Duodenal mucosa (tissue), 2 donors: ENCODE measurements around the gene IL17RD.

ENCODE experiments used
- H3K27ac ChIP-seq: one replicate; pipeline ENCODE4 v1.7.0; 2013; ENCODE audit warnings: low read depth, low read length
- H3K27me3 ChIP-seq, 2 donors: one replicate each; pipeline ENCODE4 v1.7.0; 2013; ENCODE audit warnings: low read length in 2 of 2, control low read depth in 1 of 2; ENCODE audit not compliant: insufficient read depth in 2 of 2, control insufficient read depth in 1 of 2
- H3K36me3 ChIP-seq, 2 donors: one replicate each; pipeline ENCODE4 v1.7.0; 2013; ENCODE audit warnings: low read length in 2 of 2, control low read depth in 1 of 2; ENCODE audit not compliant: insufficient read depth in 2 of 2, control insufficient read depth in 1 of 2
- H3K4me1 ChIP-seq, 2 donors: one replicate each; pipeline ENCODE4 v1.7.0; 2013; ENCODE audit warnings: low read length in 2 of 2, control low read depth in 1 of 2; ENCODE audit not compliant: insufficient read depth in 2 of 2, control insufficient read depth in 1 of 2
- H3K4me3 ChIP-seq, 2 donors: one replicate each; pipeline ENCODE4 v1.7.0; 2013; ENCODE audit warnings: low read length in 2 of 2, low read depth in 1 of 2
- H3K9ac ChIP-seq, 2 donors: one replicate each; pipeline ENCODE4 v1.7.0; 2013; ENCODE audit warnings: low read length in 2 of 2, low read depth in 1 of 2
- H3K9me3 ChIP-seq, 2 donors: one replicate each; pipeline ENCODE4 v1.7.0; 2013; ENCODE audit warnings: low read length in 2 of 2, control low read depth in 1 of 2; ENCODE audit not compliant: control insufficient read depth in 1 of 2

Gene IL17RD

DNA sequence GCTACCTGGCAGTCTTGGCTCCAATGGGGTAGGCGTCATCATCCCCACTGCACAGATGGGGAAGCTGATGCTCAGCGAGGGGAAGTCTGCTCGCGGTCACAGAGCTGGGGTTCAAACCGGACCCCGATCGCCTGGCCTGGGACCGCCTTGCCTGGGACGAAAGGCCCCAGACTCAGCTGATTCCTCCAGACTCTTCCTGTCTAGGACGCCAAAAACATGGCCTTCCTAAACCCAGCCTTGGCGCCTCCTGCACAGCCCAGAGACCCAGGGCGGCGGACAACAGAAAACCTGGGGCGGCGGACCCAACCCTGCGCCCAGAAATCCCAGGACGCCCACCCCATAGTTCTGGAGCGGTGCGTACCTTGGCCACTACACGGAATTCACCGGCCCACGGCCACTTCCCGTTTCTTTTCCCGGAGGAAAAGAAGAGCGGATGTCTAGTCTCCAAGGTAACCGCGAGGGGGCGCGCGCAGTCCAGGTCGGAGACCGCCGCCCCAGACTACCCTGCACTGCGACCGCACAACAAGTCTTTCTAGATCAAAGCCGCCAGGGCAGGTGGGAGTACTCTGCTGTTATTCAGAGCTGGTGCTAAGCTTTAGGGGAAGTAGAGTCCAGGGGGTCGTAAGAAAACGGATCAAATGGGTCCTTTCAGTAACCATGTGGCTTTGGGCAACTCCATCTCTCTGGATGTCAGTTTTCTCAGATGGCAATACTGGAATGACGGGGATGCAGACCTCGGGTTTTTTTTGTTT lies 4.9 kb upstream of the IL17RD start:
- peaks cover 8 to 14% of the 10 kb centered on the region in 2 donors for H3K27me3 ChIP-seq
- peak overlapping the region; percentile 25 to 52 for H3K9ac ChIP-seq
- H3K36me3 ChIP-seq = no peaks in the 10 kb centered on the region
- no peak overlapping the region for H3K27ac ChIP-seq
- H3K4me1 ChIP-seq = peaks cover 0 to 11% of the 10 kb centered on the region in 2 donors
- H3K4me3 ChIP-seq = peak overlapping the region; percentile 63 to 79
- no peaks in the 10 kb centered on the region for H3K9me3 ChIP-seq

GRCh38 chr3:57169108-57169507 lies 4.0 kb upstream of the IL17RD start:
- no peak overlapping the region for H3K27ac ChIP-seq
- H3K36me3 ChIP-seq = no peaks in the 10 kb centered on the region
- H3K9ac ChIP-seq = no peak overlapping the region
- peaks cover 13 to 20% of the 10 kb centered on the region in 2 donors for H3K27me3 ChIP-seq
- H3K4me3 ChIP-seq = no peak overlapping the region
- H3K4me1 ChIP-seq = peaks cover 9 to 17% of the 10 kb centered on the region in 2 donors
- H3K9me3 ChIP-seq = no peaks in the 10 kb centered on the region

DNA sequence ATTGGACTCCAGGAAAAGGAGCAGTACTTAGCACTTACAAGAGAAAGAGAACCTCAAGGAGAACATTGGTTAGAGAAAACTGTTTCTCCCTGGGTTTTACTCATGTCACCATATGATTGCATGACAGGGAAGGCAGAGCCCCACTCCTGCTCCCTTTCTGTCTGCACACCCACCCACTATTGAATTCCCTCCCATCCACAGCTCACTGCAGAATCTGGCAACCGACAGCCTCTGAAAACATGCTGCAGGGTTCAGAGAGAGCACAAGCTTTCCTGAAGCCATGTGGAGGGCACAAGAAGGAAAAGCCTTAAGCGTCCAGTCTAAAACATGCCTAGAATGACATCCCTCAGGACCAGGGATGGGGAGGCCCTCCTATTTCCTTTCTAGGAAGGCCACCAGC lies 3.0 kb upstream of the IL17RD start:
- Histone ChIP-seq H3K36me3 (no peaks in the 10 kb centered on the region), H3K27me3 (peaks cover 18 to 26% of the 10 kb centered on the region in 2 donors), H3K9ac (no peak overlapping the region), H3K27ac (no peak overlapping the region), H3K4me1 (peaks cover 12 to 19% of the 10 kb centered on the region in 2 donors), H3K9me3 (no peaks in the 10 kb centered on the region), H3K4me3 (no peak overlapping the region)

GRCh38 chr3:57166660-57167059 lies 1.5 kb upstream of the IL17RD start:
- peaks cover 12 to 19% of the 10 kb centered on the region in 2 donors for H3K4me1 ChIP-seq
- no peak overlapping the region for H3K9ac ChIP-seq
- no peak overlapping the region for H3K4me3 ChIP-seq

DNA sequence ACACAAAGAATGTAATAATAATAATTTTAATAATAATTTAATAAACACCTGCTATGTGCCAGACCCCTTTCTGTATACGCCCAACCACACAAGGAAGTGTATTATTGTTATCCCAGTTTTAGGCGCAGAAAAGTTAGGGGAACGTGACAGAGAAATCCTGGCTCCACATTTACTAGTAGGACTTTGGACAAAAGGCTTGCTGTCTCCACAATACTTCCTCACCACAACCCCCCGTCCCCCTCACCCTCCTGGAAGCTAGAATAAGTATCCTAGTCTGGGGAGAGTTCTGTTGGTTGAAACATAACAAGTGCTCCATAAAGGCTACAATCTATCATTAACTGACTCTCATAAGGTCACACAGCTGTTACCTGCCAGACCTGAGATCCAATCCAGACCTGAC lies 488 bp upstream of the IL17RD start:
- H3K9me3 ChIP-seq = no peaks in the 10 kb centered on the region
- no peaks in the 10 kb centered on the region for H3K36me3 ChIP-seq
- H3K9ac ChIP-seq = no peak overlapping the region
- peaks cover 12 to 16% of the 10 kb centered on the region in 2 donors for H3K4me1 ChIP-seq
- no peak overlapping the region for H3K4me3 ChIP-seq
- no peak overlapping the region for H3K27ac ChIP-seq
- H3K27me3 ChIP-seq = peaks cover 24 to 45% of the 10 kb centered on the region in 2 donors

More at GRCh38 chr3:57166660-57167059, 1.5 kb upstream of the IL17RD start:
- Histone ChIP-seq H3K36me3 (no peaks in the 10 kb centered on the region), H3K9me3 (no peaks in the 10 kb centered on the region), H3K27ac (no peak overlapping the region), H3K27me3 (peaks cover 27 to 41% of the 10 kb centered on the region in 2 donors)

- Histone ChIP-seq H3K4me1 (peaks cover 11 to 12% of the 10 kb centered on the region in 2 donors), H3K4me3 (peak overlapping the region; percentile 51 to 68), H3K36me3 (no peaks in the 10 kb centered on the region), H3K27ac (no peak overlapping the region), H3K9me3 (no peaks in the 10 kb centered on the region), H3K9ac (no peak overlapping the region), H3K27me3 (peaks cover 24 to 45% of the 10 kb centered on the region in 2 donors)
Observed at GRCh38 chr3:57164217-57164656, 916 bp downstream of the IL17RD start.

DNA sequence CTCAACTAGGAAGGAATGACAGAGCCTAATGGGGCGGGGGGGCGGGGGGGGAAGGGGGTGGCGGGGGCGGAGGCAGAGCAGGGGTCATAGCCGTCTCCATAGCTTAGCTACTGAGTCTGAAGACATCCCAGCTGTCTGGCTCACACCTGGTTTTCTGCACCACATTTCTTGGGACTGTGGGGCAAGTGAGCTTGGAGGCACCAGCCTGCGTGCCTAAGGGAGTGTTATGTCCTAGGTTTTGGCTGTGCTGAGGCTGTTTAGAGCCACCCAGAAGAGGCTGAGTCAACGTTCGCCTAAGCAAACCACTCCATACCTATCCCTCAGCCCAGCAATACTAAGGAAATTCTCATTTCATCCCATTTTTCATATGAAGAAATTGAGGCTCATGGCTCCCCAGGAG lies 1.4 kb downstream of the IL17RD start:
- Histone ChIP-seq H3K9ac (no peak overlapping the region), H3K4me3 (peak overlapping the region; percentile 51 to 68), H3K9me3 (no peaks in the 10 kb centered on the region), H3K4me1 (peaks cover 12 to 13% of the 10 kb centered on the region in 2 donors), H3K36me3 (no peaks in the 10 kb centered on the region), H3K27me3 (peaks cover 24 to 45% of the 10 kb centered on the region in 2 donors), H3K27ac (no peak overlapping the region)

- no peak overlapping the region for H3K9ac ChIP-seq
- H3K4me1 ChIP-seq = peaks cover 12 to 13% of the 10 kb centered on the region in 2 donors
- peaks cover 23 to 33% of the 10 kb centered on the region in 2 donors for H3K27me3 ChIP-seq
- H3K36me3 ChIP-seq = no peaks in the 10 kb centered on the region
- H3K9me3 ChIP-seq = no peaks in the 10 kb centered on the region
- H3K4me3 ChIP-seq = no peak overlapping the region
- no peak overlapping the region for H3K27ac ChIP-seq
Observed at GRCh38 chr3:57161915-57162314, 3.2 kb downstream of the IL17RD start.

- Histone ChIP-seq H3K9me3 (no peaks in the 10 kb centered on the region), H3K27ac (no peak overlapping the region), H3K27me3 (peaks cover 19 to 31% of the 10 kb centered on the region in 2 donors), H3K4me1 (peaks cover 12 to 13% of the 10 kb centered on the region in 2 donors), H3K9ac (no peak overlapping the region), H3K4me3 (no peak overlapping the region), H3K36me3 (no peaks in the 10 kb centered on the region)
Observed at GRCh38 chr3:57160765-57161538, 4.2 kb downstream of the IL17RD start.
